HG03064 (cell line): Measurements from ENCODE around the gene BGN.

Experiments used
- ATAC-seq: cut with Tn5 transposase; IDR thresholded peaks from one replicate; pipeline ENCODE4 v1.9.1; 2021; ENCODE audit warnings: low read depth; ENCODE audit not compliant: unreplicated experiment

The BGN gene

GRCh38 chrX:153524234-153524633 is 29.5 kb downstream of the BGN start:
- ATAC-seq: no peak

GRCh38 chrX:153525451-153525850 is 30.7 kb downstream of the BGN start:
- no peak for ATAC-seq

GRCh38 chrX:153526042-153526441 is 31.3 kb downstream of the BGN start:
- ATAC-seq: no peak

GRCh38 chrX:153526801-153527200 is 32.0 kb downstream of the BGN start:
- ATAC-seq: no peak

- ATAC-seq: no peak
These were observed 32.4 kb downstream of the BGN start for GRCh38 chrX:153527208-153527607.

- ATAC-seq: no peak
These were observed 35.8 kb downstream of the BGN start for GRCh38 chrX:153530411-153531129.

GRCh38 chrX:153533091-153533490 is 38.3 kb downstream of the BGN start:
- no peak for ATAC-seq

- ATAC-seq: no peak
These were observed 42.3 kb downstream of the BGN start for GRCh38 chrX:153537080-153537479.

GRCh38 chrX:153537526-153538295 is 42.9 kb downstream of the BGN start:
- no peak for ATAC-seq

GRCh38 chrX:153538424-153538823 is 43.6 kb downstream of the BGN start:
- no peak for ATAC-seq

GRCh38 chrX:153539171-153539978 is 44.6 kb downstream of the BGN start:
- ATAC-seq: peak; percentile 77

- ATAC-seq: no peak
These were observed 45.2 kb downstream of the BGN start for GRCh38 chrX:153539979-153540358.

GRCh38 chrX:153544727-153545126 is 49.9 kb downstream of the BGN start:
- ATAC-seq: no peak

GRCh38 chrX:153546386-153546785 is 51.6 kb downstream of the BGN start:
- no peak for ATAC-seq

GRCh38 chrX:153547195-153547594 is 52.4 kb downstream of the BGN start:
- ATAC-seq: no peak

- no peak for ATAC-seq
These were observed 54.5 kb downstream of the BGN start for GRCh38 chrX:153549231-153549630.

GRCh38 chrX:153549807-153550206 is 55.0 kb downstream of the BGN start:
- ATAC-seq: no peak

GRCh38 chrX:153551135-153551534 is 56.4 kb downstream of the BGN start:
- no peak for ATAC-seq

GRCh38 chrX:153554519-153555167 is 59.9 kb downstream of the BGN start:
- ATAC-seq: no peak

GRCh38 chrX:153556767-153557166 is 62.0 kb downstream of the BGN start:
- no peak for ATAC-seq
